Keratinocyte (primary cell): ENCODE results near the gene LTV1. TPM values are rescaled to one million over a fixed set of nuclear protein-coding genes. Genes with fewer than 3 reads are reported as not detected.

Source experiments
- DNase-seq: peaks from one replicate; pipeline ENCODE4 v3.0.0-alpha.2; 2011; ENCODE audit warnings: low read depth, missing footprints, low spot score
- FAIRE-seq: peaks from 2 replicates; lab custom pipeline; 2011; peaks lifted over from hg19 to GRCh38; lab: Jason Lieb, UNC
- H2AFZ ChIP-seq: 2 replicates; pipeline ENCODE4 v1.6.0; 2012; ENCODE audit warnings: low read length, control low read depth, inconsistent platforms; ENCODE audit not compliant: control insufficient read depth
- H3K27ac ChIP-seq: 2 replicates; pipeline ENCODE4 v1.5.1; 2011; ENCODE audit warnings: low read length; ENCODE audit not compliant: control insufficient read depth, insufficient read depth
- H3K27me3 ChIP-seq: 3 replicates; pipeline ENCODE4 v1.6.0; 2011; ENCODE audit warnings: low read length; ENCODE audit not compliant: control insufficient read depth, insufficient read depth; ENCODE audit errors: extremely low read depth
- H3K36me3 ChIP-seq, 2 experiments: 2 replicates in 1 of 2; 3 replicates in 1 of 2; pipeline ENCODE4 v1.5.1; 2011; ENCODE audit warnings: low read length in 2 of 2, mild to moderate bottlenecking in 1 of 2; ENCODE audit not compliant: control insufficient read depth in 2 of 2, insufficient read depth in 2 of 2; ENCODE audit errors: extremely low read depth in 1 of 2
- H3K4me1 ChIP-seq: 3 replicates; pipeline ENCODE4 v1.5.1; 2011; ENCODE audit warnings: low read length; ENCODE audit not compliant: control insufficient read depth, insufficient read depth; ENCODE audit errors: extremely low read depth
- H3K4me2 ChIP-seq: 3 replicates; pipeline ENCODE4 v1.6.0; 2011; ENCODE audit warnings: low read depth, low read length; ENCODE audit not compliant: control insufficient read depth, insufficient read depth; ENCODE audit errors: extremely low read depth
- H3K4me3 ChIP-seq, 3 experiments: fragments of 200-600 bp in 1 of 3; sonication (generic) in 1 of 3; 2 replicates in 2 of 3; 3 replicates in 1 of 3; pipeline ENCODE4 v1.5.1; 2011 to 2016; ENCODE audit warnings: low read length in 3 of 3, mild to moderate bottlenecking in 3 of 3, control low read depth in 2 of 3, inconsistent platforms in 1 of 3, low read depth in 1 of 3, mixed read lengths in 1 of 3, mixed run types in 1 of 3, moderate library complexity in 1 of 3; ENCODE audit not compliant: control insufficient read depth in 2 of 3, insufficient read depth in 2 of 3; ENCODE audit errors: extremely low read depth in 1 of 3
- H3K79me2 ChIP-seq: 2 replicates; pipeline ENCODE4 v1.6.0; 2012; ENCODE audit warnings: low read length; ENCODE audit not compliant: control insufficient read depth, insufficient read depth
- H3K9ac ChIP-seq: 3 replicates; pipeline ENCODE4 v1.6.0; 2011; ENCODE audit warnings: low read length; ENCODE audit not compliant: control insufficient read depth, insufficient read depth; ENCODE audit errors: extremely low read depth
- H3K9me1 ChIP-seq: 3 replicates; pipeline ENCODE4 v1.6.0; 2011; ENCODE audit warnings: low read length; ENCODE audit not compliant: control insufficient read depth, insufficient read depth; ENCODE audit errors: extremely low read depth
- H3K9me3 ChIP-seq: 2 replicates; pipeline ENCODE4 v1.5.1; 2012; ENCODE audit warnings: low read depth, low read length; ENCODE audit not compliant: control insufficient read depth
- H4K20me1 ChIP-seq: 3 replicates; pipeline ENCODE4 v1.6.0; 2011; ENCODE audit warnings: low read length; ENCODE audit not compliant: control insufficient read depth, insufficient read depth; ENCODE audit errors: extremely low read depth
- EZH2 ChIP-seq: IDR thresholded peaks from one replicate; pipeline ENCODE4 v1.6.1; 2012; ENCODE audit warnings: inconsistent platforms, mild to moderate bottlenecking, low read length, moderate library complexity
- dilution Hi-C: fragments of 300-500 bp; cut with MboI; formaldehyde crosslinking; loops from one replicate; pipeline ENCODE4 v1.7.0; 2020; ENCODE audit warnings: low sequenced_read_pairs; ENCODE audit not compliant: extremely low pct_ligation_motif_present
- polyA plus RNA-seq, 5 experiments: library from polyadenylated mRNA; depleted of rRNA in 3 of 5; stranded (reverse) in 3 of 5; stranded (forward) in 1 of 5; unstranded in 1 of 5; fragments of >200 nt; gene quantifications; 1 replicate in 1 of 5; 2 replicates in 3 of 5; 3 replicates in 1 of 5; pipeline versions ENCODE4 v1.2.1 to v1.2.3, GENCODE V29; 2011 to 2012; ENCODE audit warnings: missing spikeins in 2 of 5, low read depth in 1 of 5, low replicate concordance in 1 of 5
- TF ChIP-seq, protein P1 (sequence below), 3 experiments: IDR thresholded peaks in 1 of 3; conservative IDR thresholded peaks in 1 of 3; optimal IDR thresholded peaks in 1 of 3; 2 replicates in 2 of 3; 3 replicates in 1 of 3; pipeline versions ENCODE3 to v1.5.1; 2011; ENCODE audit warnings: low read length in 3 of 3, mild to moderate bottlenecking in 3 of 3, moderate library complexity in 2 of 3, control low read depth in 1 of 3, inconsistent platforms in 1 of 3; ENCODE audit not compliant: insufficient read depth in 2 of 3; ENCODE audit errors: extremely low read depth in 1 of 3

The LTV1 gene
- polyA plus RNA-seq, 1 donor (not counting 4 experiments of a cell fraction or from before 2014, with no cell fraction given) = 35.2 TPM

DNA sequence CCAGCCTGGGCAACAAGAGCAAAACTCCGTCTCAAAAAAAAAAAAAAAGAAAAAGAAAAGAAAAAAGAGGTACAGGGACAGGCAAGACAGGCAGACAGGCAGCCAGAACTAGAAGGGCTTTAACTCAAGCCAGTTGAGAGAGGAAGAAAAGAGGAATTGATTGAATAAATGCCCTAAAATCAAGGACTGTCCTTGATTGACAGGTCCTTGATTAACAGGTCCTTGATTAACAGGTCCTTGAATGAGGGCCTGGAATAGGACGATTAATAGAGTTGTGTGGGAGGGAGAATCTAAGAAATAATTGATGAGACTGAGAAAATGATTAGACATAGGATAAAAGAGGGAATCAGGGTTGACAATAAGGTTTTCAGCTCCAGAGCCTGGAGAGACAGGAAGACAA lies 57.2 kb downstream of the LTV1 start:
- DNase-seq = no peak
- Histone ChIP-seq H3K79me2 (no peaks in the 10 kb centered on the region), H3K4me1 (no peaks in the 10 kb centered on the region), H3K9me1 (no peaks in the 10 kb centered on the region), H2AFZ (no peak overlapping the region), H4K20me1 (no peaks in the 10 kb centered on the region), H3K27me3 (no peaks in the 10 kb centered on the region), H3K27ac (no peak overlapping the region), H3K36me3 (no peaks in the 10 kb centered on the region), H3K9ac (no peak overlapping the region), H3K9me3 (no peaks in the 10 kb centered on the region), H3K4me2 (no peak overlapping the region), H3K4me3 (no peak overlapping the region)
- no peak for TF ChIP-seq EZH2
- TF ChIP-seq, protein P1, sequence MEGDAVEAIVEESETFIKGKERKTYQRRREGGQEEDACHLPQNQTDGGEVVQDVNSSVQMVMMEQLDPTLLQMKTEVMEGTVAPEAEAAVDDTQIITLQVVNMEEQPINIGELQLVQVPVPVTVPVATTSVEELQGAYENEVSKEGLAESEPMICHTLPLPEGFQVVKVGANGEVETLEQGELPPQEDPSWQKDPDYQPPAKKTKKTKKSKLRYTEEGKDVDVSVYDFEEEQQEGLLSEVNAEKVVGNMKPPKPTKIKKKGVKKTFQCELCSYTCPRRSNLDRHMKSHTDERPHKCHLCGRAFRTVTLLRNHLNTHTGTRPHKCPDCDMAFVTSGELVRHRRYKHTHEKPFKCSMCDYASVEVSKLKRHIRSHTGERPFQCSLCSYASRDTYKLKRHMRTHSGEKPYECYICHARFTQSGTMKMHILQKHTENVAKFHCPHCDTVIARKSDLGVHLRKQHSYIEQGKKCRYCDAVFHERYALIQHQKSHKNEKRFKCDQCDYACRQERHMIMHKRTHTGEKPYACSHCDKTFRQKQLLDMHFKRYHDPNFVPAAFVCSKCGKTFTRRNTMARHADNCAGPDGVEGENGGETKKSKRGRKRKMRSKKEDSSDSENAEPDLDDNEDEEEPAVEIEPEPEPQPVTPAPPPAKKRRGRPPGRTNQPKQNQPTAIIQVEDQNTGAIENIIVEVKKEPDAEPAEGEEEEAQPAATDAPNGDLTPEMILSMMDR (optimal IDR thresholded peaks at IDR 0.05 in 1 of 3, IDR thresholded peaks at IDR 0.05 in 1 of 3, conservative IDR thresholded peaks at IDR 0.05 in 1 of 3; ENCODE audit: extremely low read depth in 1 of 3, insufficient read depth in 2 of 3, low read length in 3 of 3) = no peak
- FAIRE-seq = no peak
- dilution Hi-C loops = no loop called here

DNA sequence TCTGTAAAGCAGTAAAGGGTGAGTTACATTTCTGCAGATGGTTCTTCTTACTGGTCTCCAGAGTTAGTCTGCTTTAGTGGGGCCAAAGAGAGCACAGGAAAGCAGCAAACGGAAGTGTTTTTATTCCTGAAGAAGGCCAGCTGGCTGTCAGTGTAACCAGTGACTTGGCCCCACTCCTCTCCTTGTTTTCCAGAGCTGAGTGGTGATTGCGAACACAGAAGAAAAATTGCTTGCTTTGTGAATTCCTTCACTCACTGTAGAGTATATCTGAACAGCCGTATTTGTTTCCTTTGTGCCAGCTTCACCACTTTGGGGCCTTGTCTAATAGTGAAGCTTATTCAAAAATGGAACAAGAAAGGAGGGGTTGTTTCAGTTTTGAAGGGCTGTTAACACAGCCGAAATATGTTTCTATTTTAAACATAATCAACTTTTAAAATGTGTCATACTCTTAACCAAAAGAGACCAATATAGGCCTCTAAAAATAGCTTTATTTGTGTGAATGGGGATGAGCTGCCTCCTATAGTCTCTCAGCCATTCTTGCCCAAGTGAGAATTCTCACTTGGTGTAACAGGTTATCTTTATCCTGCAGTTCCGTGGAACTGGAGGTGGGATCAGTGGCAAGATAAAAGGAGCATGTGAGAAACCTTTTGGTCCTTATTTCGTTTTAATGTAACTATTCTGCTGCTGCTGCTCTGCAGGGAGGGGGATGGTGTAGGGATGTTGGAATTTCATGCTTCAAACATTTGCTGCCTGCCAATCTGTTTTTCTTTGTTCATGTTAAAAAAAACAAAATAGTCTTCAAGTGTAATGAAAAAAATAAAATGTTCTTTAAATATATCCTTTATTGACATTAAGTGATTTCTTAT lies 59.0 kb downstream of the LTV1 start:
- no peaks in the 10 kb centered on the region for H3K9me1 ChIP-seq
- H3K4me1 ChIP-seq = no peaks in the 10 kb centered on the region
- no peak overlapping the region for H3K9ac ChIP-seq
- FAIRE-seq = no peak
- no peaks in the 10 kb centered on the region for H3K79me2 ChIP-seq
- H3K4me3 ChIP-seq = no peak overlapping the region
- no peaks in the 10 kb centered on the region for H3K9me3 ChIP-seq
- no peaks in the 10 kb centered on the region for H4K20me1 ChIP-seq
- no peaks in the 10 kb centered on the region for H3K27me3 ChIP-seq
- no peaks in the 10 kb centered on the region for H3K36me3 ChIP-seq
- no peak overlapping the region for H2AFZ ChIP-seq
- DNase-seq = no peak
- no peak overlapping the region for H3K27ac ChIP-seq
- TF ChIP-seq, protein P1 (optimal IDR thresholded peaks at IDR 0.05 in 1 of 3, IDR thresholded peaks at IDR 0.05 in 1 of 3, conservative IDR thresholded peaks at IDR 0.05 in 1 of 3; ENCODE audit: extremely low read depth in 1 of 3, insufficient read depth in 2 of 3, low read length in 3 of 3) = no peak
- TF ChIP-seq EZH2 = no peak
- dilution Hi-C loops = no loop called here
- no peak overlapping the region for H3K4me2 ChIP-seq
